OCI-LY3 (cell line): Measurements from ENCODE around the gene KBTBD4.
"Not testable (repeated sequence)": the region's sequence is repeated elsewhere in the genome, so short reads cannot be mapped to it uniquely, and the experiment has no call there.

Source experiments
- H2AFZ ChIP-seq: fragments of 200-600, 300-600 bp; shearing (Covaris generic); 2 replicates; pipeline ENCODE4 v1.6.0; 2014; ENCODE audit warnings: antibody characterized with exemption, low read depth, low read length
- H3K27ac ChIP-seq: fragments of 200-600, 300-600 bp; sonication (generic); 2 replicates; pipeline ENCODE4 v1.5.1; 2014; ENCODE audit warnings: mild to moderate bottlenecking, low read length, moderate library complexity, mixed read lengths
- H3K27me3 ChIP-seq: fragments of 200-600, 300-600 bp; sonication (generic); 2 replicates; pipeline ENCODE4 v1.6.1; 2014; ENCODE audit warnings: low read depth, low read length, mixed read lengths
- H3K36me3 ChIP-seq: fragments of 200-600, 300-600 bp; sonication (generic); replicated peaks from 2 replicates; pipeline ENCODE3; 2014; ENCODE audit warnings: low read depth, low read length, mixed read lengths
- H3K4me1 ChIP-seq: fragments of 300-600, 200-600 bp; sonication (generic); 2 replicates; pipeline ENCODE4 v1.6.1; 2014; ENCODE audit warnings: low read length, mixed read lengths
- H3K4me2 ChIP-seq: fragments of 200-600, 300-600 bp; sonication (generic); 2 replicates; pipeline ENCODE4 v1.6.1; 2014; ENCODE audit warnings: low read length, mixed read lengths
- H3K4me3 ChIP-seq: fragments of 300-600, 200-600 bp; sonication (generic); 2 replicates; pipeline ENCODE4 v1.5.1; 2014; ENCODE audit warnings: antibody characterized with exemption, mild to moderate bottlenecking, low read length, moderate library complexity
- H3K79me2 ChIP-seq: fragments of 300-600, 200-600 bp; shearing (Covaris generic); 2 replicates; pipeline ENCODE4 v1.6.1; 2014; ENCODE audit warnings: mild to moderate bottlenecking, low read length, mixed read lengths
- H3K9ac ChIP-seq: fragments of 300-600, 200-600 bp; shearing (Covaris generic); 2 replicates; pipeline ENCODE4 v1.6.0; 2014; ENCODE audit warnings: mild to moderate bottlenecking, low read length, moderate library complexity
- H3K9me3 ChIP-seq: fragments of 200-600, 300-600 bp; shearing (Covaris generic); 2 replicates; pipeline ENCODE4 v1.6.1; 2014; ENCODE audit warnings: low read length, mixed read lengths; ENCODE audit not compliant: insufficient read depth
- H4K20me1 ChIP-seq: fragments of 200-600, 300-600 bp; sonication (generic); 2 replicates; pipeline ENCODE4 v1.6.1; 2016; ENCODE audit warnings: low read length, mixed read lengths; ENCODE audit not compliant: insufficient read depth
- EZH2phosphoT487 ChIP-seq: fragments of 200-600 bp; shearing (Covaris generic); IDR thresholded peaks from 2 replicates; pipeline ENCODE4 v1.6.1; 2018; ENCODE audit warnings: antibody characterized with exemption, mixed run types, low read depth
- TF ChIP-seq, protein P1 (sequence below): fragments of 200-600, 300-600 bp; sonication (generic); IDR thresholded peaks from 2 replicates; pipeline ENCODE4 v1.5.1; 2014; ENCODE audit warnings: antibody characterized with exemption, low read length, low read depth

Gene KBTBD4

DNA sequence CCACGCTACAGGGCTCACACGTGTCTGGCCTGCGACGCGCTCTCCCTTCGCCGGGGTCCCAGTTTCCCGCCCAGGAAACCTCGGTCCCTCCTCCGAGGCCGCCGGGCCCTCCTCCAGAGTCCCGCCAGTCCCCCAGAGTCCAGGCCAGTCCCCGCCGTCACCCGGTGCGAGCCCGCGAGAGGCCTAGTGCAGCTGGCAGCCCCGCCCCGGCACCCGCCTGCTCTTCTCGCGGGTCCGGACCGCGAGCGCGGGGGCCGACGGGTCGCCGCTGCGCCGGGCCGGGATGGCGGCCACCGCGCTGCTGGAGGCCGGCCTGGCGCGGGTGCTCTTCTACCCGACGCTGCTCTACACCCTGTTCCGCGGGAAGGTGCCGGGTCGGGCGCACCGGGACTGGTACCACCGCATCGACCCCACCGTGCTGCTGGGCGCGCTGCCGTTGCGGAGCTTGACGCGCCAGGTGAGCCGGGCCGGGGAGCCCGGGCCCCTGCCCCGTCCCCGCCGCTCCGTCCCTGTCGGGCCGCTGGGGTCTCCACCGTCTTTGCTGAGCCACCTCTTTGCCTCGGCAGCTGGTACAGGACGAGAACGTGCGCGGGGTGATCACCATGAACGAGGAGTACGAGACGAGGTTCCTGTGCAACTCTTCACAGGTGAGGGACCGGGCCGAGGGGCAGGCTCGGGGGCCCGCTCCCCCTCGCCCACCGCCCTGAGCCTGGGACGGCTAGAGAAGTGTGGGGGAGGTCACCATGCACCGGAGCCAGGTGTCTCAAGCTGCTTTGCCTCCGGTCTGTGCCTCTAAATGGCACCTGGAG lies 13.2 kb downstream of the KBTBD4 start, which contains the start of gene PTPMT1:
Gene PTPMT1, plus strand, starts transcription at position 260 of the 809 bp plus-strand sequence. Its CDS starts 24 bp downstream, at position 284.
- Histone ChIP-seq H3K9me3 (no peaks in the 10 kb centered on the region), H3K4me3 (peak within 1 kb of the TSS; percentile 94), H3K27ac (peak within 1 kb of the TSS; percentile 51), H3K9ac (peak within 1 kb of the TSS; percentile 90), H3K4me2 (peak within 1 kb of the TSS; percentile 100), H3K4me1 (peaks cover 11% of the 10 kb centered on the region), H4K20me1 (no peaks in the 10 kb centered on the region), H3K79me2 (peaks cover 55% of the 10 kb centered on the region), H3K36me3 (peaks cover 12% of the 10 kb centered on the region), H2AFZ (peak within 1 kb of the TSS; percentile 73), H3K27me3 (no peaks in the 10 kb centered on the region)
- TF ChIP-seq EZH2phosphoT487: no peak
- TF ChIP-seq, protein P1, sequence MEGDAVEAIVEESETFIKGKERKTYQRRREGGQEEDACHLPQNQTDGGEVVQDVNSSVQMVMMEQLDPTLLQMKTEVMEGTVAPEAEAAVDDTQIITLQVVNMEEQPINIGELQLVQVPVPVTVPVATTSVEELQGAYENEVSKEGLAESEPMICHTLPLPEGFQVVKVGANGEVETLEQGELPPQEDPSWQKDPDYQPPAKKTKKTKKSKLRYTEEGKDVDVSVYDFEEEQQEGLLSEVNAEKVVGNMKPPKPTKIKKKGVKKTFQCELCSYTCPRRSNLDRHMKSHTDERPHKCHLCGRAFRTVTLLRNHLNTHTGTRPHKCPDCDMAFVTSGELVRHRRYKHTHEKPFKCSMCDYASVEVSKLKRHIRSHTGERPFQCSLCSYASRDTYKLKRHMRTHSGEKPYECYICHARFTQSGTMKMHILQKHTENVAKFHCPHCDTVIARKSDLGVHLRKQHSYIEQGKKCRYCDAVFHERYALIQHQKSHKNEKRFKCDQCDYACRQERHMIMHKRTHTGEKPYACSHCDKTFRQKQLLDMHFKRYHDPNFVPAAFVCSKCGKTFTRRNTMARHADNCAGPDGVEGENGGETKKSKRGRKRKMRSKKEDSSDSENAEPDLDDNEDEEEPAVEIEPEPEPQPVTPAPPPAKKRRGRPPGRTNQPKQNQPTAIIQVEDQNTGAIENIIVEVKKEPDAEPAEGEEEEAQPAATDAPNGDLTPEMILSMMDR: no peak

DNA sequence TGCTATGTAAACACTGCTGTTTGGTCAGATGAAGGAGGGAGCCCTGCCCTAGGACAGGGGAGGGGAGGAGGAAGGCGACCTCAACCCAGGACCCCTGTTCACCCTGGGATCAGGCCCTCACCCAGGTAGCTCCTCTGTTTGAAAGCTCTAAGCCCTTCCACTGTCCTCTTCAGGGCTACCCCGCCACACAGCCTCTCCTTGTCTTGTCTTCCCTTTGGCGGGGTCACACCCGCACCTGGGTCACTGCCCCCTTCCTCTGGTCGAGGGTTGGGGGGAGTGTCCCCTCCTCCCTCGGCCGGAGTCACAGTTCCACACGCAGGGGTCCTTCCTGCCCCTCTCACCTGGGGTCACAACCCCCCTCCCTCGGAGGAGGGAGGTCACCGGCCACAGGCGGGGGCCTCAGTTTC lies 13.8 kb downstream of the KBTBD4 start:
- H3K4me3 ChIP-seq: peak overlapping the region; percentile 94
- peak overlapping the region; percentile 90 for H3K9ac ChIP-seq
- peak overlapping the region; percentile 51 for H3K27ac ChIP-seq
- H3K9me3 ChIP-seq: no peaks in the 10 kb centered on the region
- peaks cover 49% of the 10 kb centered on the region for H3K79me2 ChIP-seq
- no peaks in the 10 kb centered on the region for H4K20me1 ChIP-seq
- no peaks in the 10 kb centered on the region for H3K27me3 ChIP-seq
- peaks cover 11% of the 10 kb centered on the region for H3K4me1 ChIP-seq
- H2AFZ ChIP-seq: peak overlapping the region; percentile 60; the same call in 1 of the 2 replicates
- peaks cover 12% of the 10 kb centered on the region for H3K36me3 ChIP-seq
- TF ChIP-seq, protein P1: no peak
- no peak for TF ChIP-seq EZH2phosphoT487
- peak overlapping the region; percentile 100 for H3K4me2 ChIP-seq

DNA sequence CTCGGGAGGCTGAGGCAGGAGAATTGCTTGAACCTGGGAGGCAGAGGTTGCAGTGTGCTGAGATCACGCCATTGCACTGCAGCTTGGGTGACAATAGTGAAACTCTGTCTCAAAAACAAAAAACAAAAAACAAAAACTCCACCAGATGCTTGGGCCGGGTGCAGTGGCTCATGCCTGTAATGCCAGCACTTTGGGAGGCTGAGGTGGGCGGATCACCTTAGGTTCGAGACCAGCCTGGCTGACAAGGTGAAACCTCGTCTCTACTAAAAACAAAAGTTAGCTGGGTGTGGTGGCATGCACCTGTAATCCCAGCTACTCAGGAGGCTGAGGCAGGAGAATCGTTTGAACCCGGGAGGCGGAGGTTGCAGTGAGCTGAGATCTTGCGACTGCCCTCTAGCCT lies 14.4 kb downstream of the KBTBD4 start:
- not testable (repeated sequence) for H4K20me1 ChIP-seq, H3K9ac ChIP-seq, H3K27ac ChIP-seq, H3K27me3 ChIP-seq, H3K36me3 ChIP-seq, H3K9me3 ChIP-seq, H2AFZ ChIP-seq
- Histone ChIP-seq H3K4me1 (peaks cover 11% of the 10 kb centered on the region), H3K4me3 (0 out of 2 replicates have a peak overlapping the region, but pooled peaks have one; percentile 94), H3K4me2 (peak overlapping the region; percentile 100; the same call in 1 of the 2 replicates), H3K79me2 (peaks cover 43% of the 10 kb centered on the region)

DNA sequence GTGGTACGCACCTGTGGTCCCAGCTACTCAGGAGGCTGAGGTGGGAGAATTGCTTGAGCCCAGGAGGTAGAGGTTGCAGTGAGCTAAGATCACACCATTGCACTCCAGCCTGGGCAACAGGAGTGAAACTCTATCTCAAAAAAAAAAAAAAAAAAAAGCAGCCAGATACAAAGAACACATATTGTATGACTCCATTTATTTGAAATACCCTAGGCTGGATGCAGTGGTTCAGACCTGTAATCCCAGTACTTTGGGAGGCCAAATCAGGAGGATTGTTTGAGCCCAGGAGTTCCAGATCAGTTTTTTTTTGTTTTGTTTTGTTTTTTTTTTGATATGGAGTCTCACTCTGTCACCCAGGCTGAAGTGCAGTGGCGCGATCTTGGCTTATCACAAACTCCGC lies 16.4 kb downstream of the KBTBD4 start:
- not testable (repeated sequence) for H2AFZ ChIP-seq, H3K9ac ChIP-seq, H3K36me3 ChIP-seq, H3K27me3 ChIP-seq, H4K20me1 ChIP-seq, H3K4me2 ChIP-seq, H3K27ac ChIP-seq, H3K9me3 ChIP-seq, H3K4me3 ChIP-seq
- peaks cover 11% of the 10 kb centered on the region for H3K4me1 ChIP-seq
- H3K79me2 ChIP-seq: peaks cover 26% of the 10 kb centered on the region

DNA sequence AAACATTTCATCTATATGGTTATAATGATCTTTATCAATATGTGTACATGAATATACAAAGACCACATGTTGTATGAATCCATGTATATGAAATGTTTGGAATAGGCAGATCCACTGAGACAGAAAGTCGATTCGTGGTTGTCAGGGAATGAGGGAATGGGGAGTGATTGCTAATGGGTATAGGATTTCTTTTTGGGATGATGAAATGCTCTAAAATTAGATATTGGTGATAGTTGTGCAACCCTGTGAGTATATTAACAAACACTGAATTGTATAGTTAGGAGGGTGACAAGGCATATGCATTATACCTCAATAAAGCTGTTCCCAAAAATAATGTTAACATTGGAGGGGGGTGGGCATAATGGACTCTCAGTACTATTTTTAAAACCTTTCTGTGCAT lies 18.3 kb downstream of the KBTBD4 start:
- H3K27ac ChIP-seq: no peak overlapping the region
- H3K9ac ChIP-seq: no peak overlapping the region
- H4K20me1 ChIP-seq: no peaks in the 10 kb centered on the region
- no peaks in the 10 kb centered on the region for H3K36me3 ChIP-seq
- H3K4me3 ChIP-seq: no peak overlapping the region
- no peaks in the 10 kb centered on the region for H3K9me3 ChIP-seq
- H3K4me2 ChIP-seq: no peak overlapping the region
- H3K4me1 ChIP-seq: peaks cover 3% of the 10 kb centered on the region; the same call in 1 of the 2 replicates
- TF ChIP-seq EZH2phosphoT487: no peak
- TF ChIP-seq, protein P1: no peak
- no peaks in the 10 kb centered on the region for H3K27me3 ChIP-seq
- H2AFZ ChIP-seq: no peak overlapping the region
- peaks cover 7% of the 10 kb centered on the region for H3K79me2 ChIP-seq
